ENCODE measurements around the gene ADAMTS20.

DNA sequence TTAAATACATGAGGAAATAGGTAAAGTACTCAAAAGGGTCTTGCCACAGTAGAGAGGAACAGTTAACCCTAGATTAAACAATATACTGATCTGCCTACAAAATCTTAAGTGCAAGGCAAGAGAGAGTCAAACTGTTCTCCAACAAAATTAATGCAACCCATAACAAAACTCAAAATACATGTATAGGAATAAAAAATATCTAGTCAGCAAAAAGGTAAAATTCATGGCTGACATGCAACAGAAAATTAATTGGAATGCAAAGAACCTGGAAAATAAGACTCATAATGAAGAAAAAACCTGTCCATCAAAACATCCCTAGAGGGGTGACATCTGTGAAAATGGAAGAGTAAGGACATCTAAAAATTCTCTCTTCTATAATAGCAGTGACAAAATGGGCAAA, 173.6 kb downstream of the ADAMTS20 start:
- TF ChIP-seq, protein P1, sequence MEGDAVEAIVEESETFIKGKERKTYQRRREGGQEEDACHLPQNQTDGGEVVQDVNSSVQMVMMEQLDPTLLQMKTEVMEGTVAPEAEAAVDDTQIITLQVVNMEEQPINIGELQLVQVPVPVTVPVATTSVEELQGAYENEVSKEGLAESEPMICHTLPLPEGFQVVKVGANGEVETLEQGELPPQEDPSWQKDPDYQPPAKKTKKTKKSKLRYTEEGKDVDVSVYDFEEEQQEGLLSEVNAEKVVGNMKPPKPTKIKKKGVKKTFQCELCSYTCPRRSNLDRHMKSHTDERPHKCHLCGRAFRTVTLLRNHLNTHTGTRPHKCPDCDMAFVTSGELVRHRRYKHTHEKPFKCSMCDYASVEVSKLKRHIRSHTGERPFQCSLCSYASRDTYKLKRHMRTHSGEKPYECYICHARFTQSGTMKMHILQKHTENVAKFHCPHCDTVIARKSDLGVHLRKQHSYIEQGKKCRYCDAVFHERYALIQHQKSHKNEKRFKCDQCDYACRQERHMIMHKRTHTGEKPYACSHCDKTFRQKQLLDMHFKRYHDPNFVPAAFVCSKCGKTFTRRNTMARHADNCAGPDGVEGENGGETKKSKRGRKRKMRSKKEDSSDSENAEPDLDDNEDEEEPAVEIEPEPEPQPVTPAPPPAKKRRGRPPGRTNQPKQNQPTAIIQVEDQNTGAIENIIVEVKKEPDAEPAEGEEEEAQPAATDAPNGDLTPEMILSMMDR (IDR thresholded peaks at IDR 0.05; ENCODE audit: extremely low read depth in 1 of 2, insufficient read depth in 1 of 2, low read depth in 1 of 2, low read length in 2 of 2) = no peak
- no peak for TF ChIP-seq POLR2AphosphoS5 (IDR thresholded peaks at IDR 0.05; ENCODE audit: insufficient read depth, low read depth, low read length)
- no peak for TF ChIP-seq FOS (IDR thresholded peaks at IDR 0.05; ENCODE audit: borderline replicate concordance, insufficient read depth, low read length)
- no peak for TF ChIP-seq JUN (IDR thresholded peaks at IDR 0.05; ENCODE audit: borderline replicate concordance, insufficient read depth, insufficient read length, low read depth)
- TF ChIP-seq POLR2A (IDR thresholded peaks at IDR 0.05; ENCODE audit: low read depth, low read length) = no peak
